Measurements from ENCODE around the gene SPATA13. TPM values are rescaled to one million over a fixed set of nuclear protein-coding genes. Genes with fewer than 3 reads are reported as not detected.
A peak's percentile ranks its signal among the peaks of the same experiment; 100 is the strongest.

SPATA13 gene
- total and polyA plus RNA-seq, 4 experiments from 2014 or later, result 43.2 to 110 (median 93.4) TPM

- POLR2A ChIA-PET (ENCODE audit: partially characterized antibody), result interaction anchor here (0.6 to 35.7 kb wide), 5 partner anchors 2 to 683 kb away, joined by 3 to 1361 read pairs (median 5); partner anchors contain the start of genes PARP4 and SPATA13
- H3K4me3 Mint-ChIP-seq, result peak overlapping the region; percentile 11 to 85 (median 76)
- peak; percentile 67 to 77 (median 72) for DNase-seq
- H3K27ac ChIP-seq (ENCODE audit: low read depth, low read length), result peak overlapping the region; percentile 73
- no peaks in the 10 kb centered on the region for H3K9me3 ChIP-seq (ENCODE audit: control insufficient read depth in 1 of 2, low read length in 2 of 2)
- H3K9me3 Mint-ChIP-seq, result no peaks in the 10 kb centered on the region
- H3K27me3 ChIP-seq (ENCODE audit: insufficient read depth, low read length), result no peaks in the 10 kb centered on the region
- H3K27me3 Mint-ChIP-seq, result no peaks in the 10 kb centered on the region
- H3K4me1 ChIP-seq (ENCODE audit: insufficient read depth, low read length), result peaks cover 99% of the 10 kb centered on the region
- peaks cover 35 to 45% of the 10 kb centered on the region in 2 donors for H3K36me3 Mint-ChIP-seq
- intact Hi-C loops (cut with micrococcal nuclease), result loop anchor here (1.0 kb wide), 1 partner anchor 10 kb away; no protein-coding TSS in a partner anchor
- peak overlapping the region; percentile 89 to 99 (median 91) for H3K27ac Mint-ChIP-seq
- CTCF ChIA-PET (ENCODE audit: partially characterized antibody), result interaction anchor here (2.3 to 16.6 kb wide), 3 partner anchors 8 to 33 kb away, joined by 9 to 310 read pairs (median 11); no protein-coding TSS in a partner anchor
- peaks cover 8% of the 10 kb centered on the region for H3K36me3 ChIP-seq (ENCODE audit: insufficient read depth, low read length)
- H3K4me3 ChIP-seq (ENCODE audit: low read length in 2 of 2), result peak overlapping the region in 1 of 2 donors; percentile 15
- H3K4me1 Mint-ChIP-seq, result peaks cover 73 to 97% (median 85%) of the 10 kb centered on the region in 4 donors
Measured at GRCh38 chr13:24261566-24261965, 101.0 kb downstream of the SPATA13 start.

- Histone ChIP-seq H3K27me3 (ENCODE audit: insufficient read depth, low read length) (no peaks in the 10 kb centered on the region), H3K36me3 (ENCODE audit: insufficient read depth, low read length) (no peaks in the 10 kb centered on the region), H3K4me1 (ENCODE audit: insufficient read depth, low read length) (peaks cover 99% of the 10 kb centered on the region), H3K9me3 (ENCODE audit: control insufficient read depth in 1 of 2, low read length in 2 of 2) (no peaks in the 10 kb centered on the region), H3K27ac (ENCODE audit: low read depth, low read length) (peak overlapping the region; percentile 73), H3K4me3 (ENCODE audit: low read length in 2 of 2) (peak overlapping the region in 1 of 2 donors; percentile 39)
- POLR2A ChIA-PET (ENCODE audit: partially characterized antibody), result interaction anchor here (26.9 to 35.7 kb wide), 2 partner anchors 4 to 14 kb away, joined by 1361 read pairs; no protein-coding TSS in a partner anchor
- CTCF ChIA-PET (ENCODE audit: partially characterized antibody), result interaction anchor here (1.0 to 14.2 kb wide), 5 partner anchors 9 to 35 kb away, joined by 3 to 310 read pairs (median 25); no protein-coding TSS in a partner anchor
- DNase-seq, result no peak
- Mint-ChIP-seq H3K4me3 (peak overlapping the region in 7 of 8 donors; percentile 45 to 92 (median 84)), H3K4me1 (peaks cover 77 to 98% (median 87%) of the 10 kb centered on the region in 4 donors), H3K9me3 (peaks cover 0 to 1% (median 0%) of the 10 kb centered on the region in 8 donors), H3K27me3 (no peaks in the 10 kb centered on the region), H3K36me3 (peaks cover 30 to 41% of the 10 kb centered on the region in 2 donors), H3K27ac (peak overlapping the region; percentile 98 to 99 (median 99))
- intact Hi-C loops (cut with micrococcal nuclease), result no loop called here
Measured at GRCh38 chr13:24263632-24264031, 103.1 kb downstream of the SPATA13 start.

DNA sequence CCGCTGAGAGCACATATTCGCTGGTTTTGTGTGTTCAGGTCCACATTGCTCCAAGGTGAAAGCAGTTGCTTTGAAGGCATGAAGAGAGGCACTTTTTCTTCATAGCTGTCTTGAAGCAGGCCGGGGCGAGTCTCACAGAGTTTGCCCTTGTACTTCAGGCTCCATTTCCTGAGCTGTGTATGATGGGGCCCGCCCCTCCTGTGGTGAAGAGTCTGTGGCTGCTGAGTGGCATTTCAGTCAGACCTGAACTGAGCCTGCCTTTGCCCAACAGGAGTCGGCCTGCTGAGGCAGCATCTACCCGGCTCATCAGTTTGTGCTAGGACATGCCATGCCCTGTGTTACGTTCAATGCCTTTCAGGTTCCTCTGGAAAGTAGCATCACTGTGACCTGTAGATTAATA, 104.5 kb downstream of the SPATA13 start:
- ChIA-PET CTCF (ENCODE audit: partially characterized antibody) (interaction anchor here (1.7 to 14.2 kb wide), 5 partner anchors 9 to 37 kb away, joined by 4 to 310 read pairs (median 25); no protein-coding TSS in a partner anchor), POLR2A (ENCODE audit: partially characterized antibody) (interaction anchor here (1.1 to 35.7 kb wide), 5 partner anchors 5 to 42 kb away, joined by 3 to 1361 read pairs (median 5); no protein-coding TSS in a partner anchor)
- Mint-ChIP-seq H3K27me3 (no peaks in the 10 kb centered on the region), H3K27ac (peak overlapping the region; percentile 98 to 99 (median 99)), H3K4me1 (peaks cover 80 to 98% (median 88%) of the 10 kb centered on the region in 4 donors), H3K36me3 (peaks cover 25 to 35% of the 10 kb centered on the region in 2 donors), H3K9me3 (peaks cover 0 to 1% (median 0%) of the 10 kb centered on the region in 8 donors), H3K4me3 (peak overlapping the region; percentile 68 to 92 (median 86))
- Histone ChIP-seq H3K27me3 (ENCODE audit: insufficient read depth, low read length) (no peaks in the 10 kb centered on the region), H3K27ac (ENCODE audit: low read depth, low read length) (peak overlapping the region; percentile 73), H3K4me3 (ENCODE audit: low read length in 2 of 2) (peak overlapping the region; percentile 2 to 39), H3K36me3 (ENCODE audit: insufficient read depth, low read length) (no peaks in the 10 kb centered on the region), H3K4me1 (ENCODE audit: insufficient read depth, low read length) (peaks cover 100% of the 10 kb centered on the region), H3K9me3 (ENCODE audit: control insufficient read depth in 1 of 2, low read length in 2 of 2) (no peaks in the 10 kb centered on the region)
- intact Hi-C loops (cut with micrococcal nuclease), result loop anchor here (1.0 to 5.0 kb wide), 2 partner anchors 11 to 378 kb away; partner anchors contain the start of gene MIPEP
- peak; percentile 83 to 93 (median 84) for DNase-seq

DNA sequence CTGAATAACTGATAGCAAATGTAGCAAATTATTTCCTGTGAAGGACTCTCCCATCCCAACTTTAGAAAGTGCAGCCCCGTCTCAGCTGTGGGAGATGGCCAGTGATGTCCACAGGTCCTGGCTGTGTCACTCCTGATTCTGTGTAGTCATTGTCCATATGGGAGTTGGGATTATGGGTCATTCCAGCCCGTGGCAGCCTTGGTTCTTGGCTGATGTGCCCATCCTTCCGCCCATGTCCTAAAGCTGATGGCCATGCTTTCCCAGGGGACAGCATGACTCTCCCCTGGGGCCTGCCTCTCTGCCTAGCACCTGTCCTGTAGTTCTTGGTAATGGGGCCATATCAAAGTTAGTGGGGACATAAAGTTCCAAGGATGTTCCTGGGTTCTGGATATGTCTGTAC, 104.9 kb downstream of the SPATA13 start:
- peaks cover 0 to 2% (median 0%) of the 10 kb centered on the region in 8 donors for H3K9me3 Mint-ChIP-seq
- Histone ChIP-seq H3K36me3 (ENCODE audit: insufficient read depth, low read length) (no peaks in the 10 kb centered on the region), H3K27ac (ENCODE audit: low read depth, low read length) (peak overlapping the region; percentile 73), H3K27me3 (ENCODE audit: insufficient read depth, low read length) (no peaks in the 10 kb centered on the region), H3K4me3 (ENCODE audit: low read length in 2 of 2) (peak overlapping the region in 1 of 2 donors; percentile 39), H3K9me3 (ENCODE audit: control insufficient read depth in 1 of 2, low read length in 2 of 2) (no peaks in the 10 kb centered on the region), H3K4me1 (ENCODE audit: insufficient read depth, low read length) (peaks cover 100% of the 10 kb centered on the region)
- peak overlapping the region; percentile 68 to 92 (median 86) for H3K4me3 Mint-ChIP-seq
- no peaks in the 10 kb centered on the region for H3K27me3 Mint-ChIP-seq
- peaks cover 20 to 32% of the 10 kb centered on the region in 2 donors for H3K36me3 Mint-ChIP-seq
- no peak for DNase-seq
- ChIA-PET CTCF (ENCODE audit: partially characterized antibody) (interaction anchor here (1.7 to 14.2 kb wide), 5 partner anchors 8 to 37 kb away, joined by 4 to 310 read pairs (median 25); no protein-coding TSS in a partner anchor), POLR2A (ENCODE audit: partially characterized antibody) (interaction anchor here (1.1 to 35.7 kb wide), 5 partner anchors 6 to 41 kb away, joined by 3 to 1361 read pairs (median 5); no protein-coding TSS in a partner anchor)
- peak overlapping the region; percentile 98 to 99 (median 99) for H3K27ac Mint-ChIP-seq
- intact Hi-C loops (cut with micrococcal nuclease), result loop anchor here (1.0 to 5.0 kb wide), 2 partner anchors 11 to 378 kb away; partner anchors contain the start of gene MIPEP
- peaks cover 79 to 98% (median 88%) of the 10 kb centered on the region in 4 donors for H3K4me1 Mint-ChIP-seq

GRCh38 chr13:24267274-24267673, 106.8 kb downstream of the SPATA13 start:
- Histone ChIP-seq H3K9me3 (ENCODE audit: control insufficient read depth in 1 of 2, low read length in 2 of 2) (no peaks in the 10 kb centered on the region), H3K27me3 (ENCODE audit: insufficient read depth, low read length) (no peaks in the 10 kb centered on the region), H3K4me3 (ENCODE audit: low read length in 2 of 2) (peak overlapping the region in 1 of 2 donors; percentile 32), H3K27ac (ENCODE audit: low read depth, low read length) (peak overlapping the region; percentile 70), H3K4me1 (ENCODE audit: insufficient read depth, low read length) (peaks cover 98% of the 10 kb centered on the region), H3K36me3 (ENCODE audit: insufficient read depth, low read length) (no peaks in the 10 kb centered on the region)
- peaks cover 6 to 34% of the 10 kb centered on the region in 2 donors for H3K36me3 Mint-ChIP-seq
- H3K4me1 Mint-ChIP-seq, result peaks cover 78 to 97% (median 86%) of the 10 kb centered on the region in 4 donors
- POLR2A ChIA-PET (ENCODE audit: partially characterized antibody), result interaction anchor here (1.0 to 35.7 kb wide), 3 partner anchors 7 to 39 kb away, joined by 3 to 1361 read pairs (median 1361); no protein-coding TSS in a partner anchor
- H3K27ac Mint-ChIP-seq, result peak overlapping the region; percentile 93 to 99 (median 97)
- H3K4me3 Mint-ChIP-seq, result peak overlapping the region; percentile 85 to 96 (median 89)
- CTCF ChIA-PET (ENCODE audit: partially characterized antibody), result interaction anchor here (1.0 to 14.2 kb wide), 4 partner anchors 13 to 358 kb away, joined by 3 to 310 read pairs (median 18); no protein-coding TSS in a partner anchor
- peaks cover 2% of the 10 kb centered on the region in 2 donors for H3K27me3 Mint-ChIP-seq
- H3K9me3 Mint-ChIP-seq, result peaks cover 0 to 11% (median 0%) of the 10 kb centered on the region in 8 donors
- peak; percentile 63 to 70 (median 70) for DNase-seq
- intact Hi-C loops (cut with micrococcal nuclease), result loop anchor here (5.0 kb wide), 1 partner anchor 380 kb away; the partner anchor contains the start of gene MIPEP

GRCh38 chr13:24267801-24268200, 107.3 kb downstream of the SPATA13 start:
- Histone ChIP-seq H3K4me1 (ENCODE audit: insufficient read depth, low read length) (peaks cover 98% of the 10 kb centered on the region), H3K27me3 (ENCODE audit: insufficient read depth, low read length) (no peaks in the 10 kb centered on the region), H3K36me3 (ENCODE audit: insufficient read depth, low read length) (no peaks in the 10 kb centered on the region), H3K9me3 (ENCODE audit: control insufficient read depth in 1 of 2, low read length in 2 of 2) (no peaks in the 10 kb centered on the region), H3K27ac (ENCODE audit: low read depth, low read length) (peak overlapping the region; percentile 70), H3K4me3 (ENCODE audit: low read length in 2 of 2) (peak overlapping the region in 1 of 2 donors; percentile 32)
- Mint-ChIP-seq H3K9me3 (peaks cover 0 to 11% (median 0%) of the 10 kb centered on the region in 8 donors), H3K4me1 (peaks cover 78 to 97% (median 87%) of the 10 kb centered on the region in 4 donors), H3K4me3 (peak overlapping the region; percentile 85 to 96 (median 89)), H3K36me3 (peaks cover 6 to 33% of the 10 kb centered on the region in 2 donors), H3K27ac (peak overlapping the region; percentile 93 to 99 (median 97)), H3K27me3 (peaks cover 2% of the 10 kb centered on the region in 2 donors)
- intact Hi-C loops (cut with micrococcal nuclease), result loop anchor here (5.0 kb wide), 1 partner anchor 380 kb away; the partner anchor contains the start of gene MIPEP
- DNase-seq, result no peak
- ChIA-PET POLR2A (ENCODE audit: partially characterized antibody) (interaction anchor here (26.9 to 35.7 kb wide), 2 partner anchors 8 to 9 kb away, joined by 1361 read pairs; no protein-coding TSS in a partner anchor), CTCF (ENCODE audit: partially characterized antibody) (interaction anchor here (1.3 to 14.2 kb wide), 3 partner anchors 13 to 39 kb away, joined by 3 to 310 read pairs (median 33); no protein-coding TSS in a partner anchor)

Measured in CD4-positive, alpha-beta memory T cell (primary cell).